Measurements from ENCODE around the gene KLHDC8A. TPM values are rescaled to one million over a fixed set of nuclear protein-coding genes. Genes with fewer than 3 reads are reported as not detected.

The KLHDC8A gene
- total RNA-seq, 2 experiments from 2014 or later, result not detected

GRCh38 chr1:205303247-205303888 is 53.4 kb downstream of the KLHDC8A start:
- H3K36me3 ChIP-seq (ENCODE audit: insufficient read depth, low read length), result peaks cover 68% of the 10 kb centered on the region
- no peak overlapping the region for H3K4me3 ChIP-seq (ENCODE audit: low read length)
- no peak for ATAC-seq (ENCODE audit: poor library complexity)
- Mint-ChIP-seq H3K9me3 (no peaks in the 10 kb centered on the region), H3K4me1 (ENCODE audit: low read depth) (peaks cover 52% of the 10 kb centered on the region), H3K36me3 (ENCODE audit: low read depth) (peaks cover 67% of the 10 kb centered on the region), H3K4me3 (no peak overlapping the region), H3K27me3 (no peaks in the 10 kb centered on the region), H3K27ac (no peak overlapping the region)
- CTCF ChIA-PET, result interaction anchor here (0.6 to 2.9 kb wide), 4 partner anchors 18 to 47 kb away, joined by 3 to 14 read pairs (median 4); partner anchors contain the start of gene NUAK2
- TF ChIP-seq CTCF (IDR thresholded peaks at IDR 0.05), result no peak
- H3K27me3 ChIP-seq (ENCODE audit: control insufficient read depth in 1 of 2, insufficient read depth in 2 of 2, low read length in 2 of 2), result no peaks in the 10 kb centered on the region
- no peak overlapping the region for H3K27ac ChIP-seq (ENCODE audit: low read depth in 1 of 2, low read length in 2 of 2)
- intact Hi-C loops (cut with DNase I, micrococcal nuclease), result no loop called here
- no peaks in the 10 kb centered on the region for H3K9me3 ChIP-seq (ENCODE audit: control insufficient read depth in 1 of 2, insufficient read depth in 1 of 2, low read length in 2 of 2)
- H3K4me1 ChIP-seq (ENCODE audit: insufficient read depth, low read length), result peaks cover 38% of the 10 kb centered on the region
- DNase-seq, result no peak
- POLR2A ChIA-PET, result interaction anchor here (0.6 to 11.7 kb wide), 5 partner anchors 11 to 30 kb away, joined by 3 to 158 read pairs (median 3); partner anchors contain the start of gene NUAK2

- DNase-seq (no peak), ATAC-seq (ENCODE audit: poor library complexity) (no peak)
- H3K9me3 Mint-ChIP-seq, result no peaks in the 10 kb centered on the region
- Histone ChIP-seq H3K36me3 (ENCODE audit: insufficient read depth, low read length) (peaks cover 54% of the 10 kb centered on the region), H3K4me3 (ENCODE audit: low read length) (no peak overlapping the region), H3K9me3 (ENCODE audit: control insufficient read depth in 1 of 2, insufficient read depth in 1 of 2, low read length in 2 of 2) (no peaks in the 10 kb centered on the region), H3K27ac (ENCODE audit: low read depth in 1 of 2, low read length in 2 of 2) (no peak overlapping the region), H3K27me3 (ENCODE audit: control insufficient read depth in 1 of 2, insufficient read depth in 2 of 2, low read length in 2 of 2) (no peaks in the 10 kb centered on the region), H3K4me1 (ENCODE audit: insufficient read depth, low read length) (peaks cover 32% of the 10 kb centered on the region)
- ChIA-PET POLR2A (interaction anchor here (1.0 to 11.7 kb wide), 3 partner anchors 14 to 19 kb away, joined by 3 to 158 read pairs (median 3); no protein-coding TSS in a partner anchor), CTCF (interaction anchor here (1.9 kb wide), 1 partner anchor 29 kb away, joined by 9 read pairs; no protein-coding TSS in a partner anchor)
- no peaks in the 10 kb centered on the region for H3K27me3 Mint-ChIP-seq
- no peak for TF ChIP-seq CTCF (IDR thresholded peaks at IDR 0.05)
- H3K27ac Mint-ChIP-seq, result peak overlapping the region; percentile 67
- intact Hi-C loops (cut with DNase I, micrococcal nuclease), result no loop called here
- H3K36me3 Mint-ChIP-seq (ENCODE audit: low read depth), result peaks cover 53% of the 10 kb centered on the region
- peak overlapping the region; percentile 20 for H3K4me3 Mint-ChIP-seq
- H3K4me1 Mint-ChIP-seq (ENCODE audit: low read depth), result peaks cover 60% of the 10 kb centered on the region
Observed at GRCh38 chr1:205301842-205302588, 54.7 kb downstream of the KLHDC8A start.

- CTCF ChIA-PET, result interaction anchor here (0.7 to 1.9 kb wide), 3 partner anchors 16 to 32 kb away, joined by 3 to 9 read pairs (median 5); no protein-coding TSS in a partner anchor
- H3K9me3 ChIP-seq (ENCODE audit: control insufficient read depth in 1 of 2, insufficient read depth in 1 of 2, low read length in 2 of 2), result no peaks in the 10 kb centered on the region
- ATAC-seq (ENCODE audit: poor library complexity) (no peak), DNase-seq (no peak)
- no peak overlapping the region for H3K4me3 ChIP-seq (ENCODE audit: low read length)
- Mint-ChIP-seq H3K9me3 (no peaks in the 10 kb centered on the region), H3K36me3 (ENCODE audit: low read depth) (peaks cover 46% of the 10 kb centered on the region), H3K4me3 (no peak overlapping the region), H3K27me3 (no peaks in the 10 kb centered on the region), H3K4me1 (ENCODE audit: low read depth) (peaks cover 60% of the 10 kb centered on the region), H3K27ac (peak overlapping the region; percentile 67)
- POLR2A ChIA-PET, result interaction anchor here (1.0 to 11.7 kb wide), 5 partner anchors 14 to 26 kb away, joined by 3 to 158 read pairs (median 3); no protein-coding TSS in a partner anchor
- H3K4me1 ChIP-seq (ENCODE audit: insufficient read depth, low read length), result peaks cover 32% of the 10 kb centered on the region
- no peak for TF ChIP-seq CTCF (IDR thresholded peaks at IDR 0.05)
- H3K27ac ChIP-seq (ENCODE audit: low read depth in 1 of 2, low read length in 2 of 2), result peak overlapping the region in 1 of 2 donors; percentile 7
- intact Hi-C loops (cut with DNase I, micrococcal nuclease), result no loop called here
- no peaks in the 10 kb centered on the region for H3K27me3 ChIP-seq (ENCODE audit: control insufficient read depth in 1 of 2, insufficient read depth in 2 of 2, low read length in 2 of 2)
- peaks cover 47% of the 10 kb centered on the region for H3K36me3 ChIP-seq (ENCODE audit: insufficient read depth, low read length)
Observed at GRCh38 chr1:205301205-205301821, 55.4 kb downstream of the KLHDC8A start.
